Keratinocyte (primary cell): ENCODE results near the gene PLPP3. TPM values are rescaled to one million over a fixed set of nuclear protein-coding genes. Genes with fewer than 3 reads are reported as not detected.

Experiments used
- DNase-seq: peaks from one replicate; pipeline ENCODE4 v3.0.0-alpha.2; 2011; ENCODE audit warnings: low read depth, missing footprints, low spot score
- FAIRE-seq: peaks from 2 replicates; lab custom pipeline; 2011; peaks lifted over from hg19 to GRCh38; lab: Jason Lieb, UNC
- H2AFZ ChIP-seq: 2 replicates; pipeline ENCODE4 v1.6.0; 2012; ENCODE audit warnings: low read length, control low read depth, inconsistent platforms; ENCODE audit not compliant: control insufficient read depth
- H3K27ac ChIP-seq: 2 replicates; pipeline ENCODE4 v1.5.1; 2011; ENCODE audit warnings: low read length; ENCODE audit not compliant: control insufficient read depth, insufficient read depth
- H3K27me3 ChIP-seq: 3 replicates; pipeline ENCODE4 v1.6.0; 2011; ENCODE audit warnings: low read length; ENCODE audit not compliant: control insufficient read depth, insufficient read depth; ENCODE audit errors: extremely low read depth
- H3K36me3 ChIP-seq, 2 experiments: 2 replicates in 1 of 2; 3 replicates in 1 of 2; pipeline ENCODE4 v1.5.1; 2011; ENCODE audit warnings: low read length in 2 of 2, mild to moderate bottlenecking in 1 of 2; ENCODE audit not compliant: control insufficient read depth in 2 of 2, insufficient read depth in 2 of 2; ENCODE audit errors: extremely low read depth in 1 of 2
- H3K4me1 ChIP-seq: 3 replicates; pipeline ENCODE4 v1.5.1; 2011; ENCODE audit warnings: low read length; ENCODE audit not compliant: control insufficient read depth, insufficient read depth; ENCODE audit errors: extremely low read depth
- H3K4me2 ChIP-seq: 3 replicates; pipeline ENCODE4 v1.6.0; 2011; ENCODE audit warnings: low read depth, low read length; ENCODE audit not compliant: control insufficient read depth, insufficient read depth; ENCODE audit errors: extremely low read depth
- H3K4me3 ChIP-seq, 3 experiments: fragments of 200-600 bp in 1 of 3; sonication (generic) in 1 of 3; 2 replicates in 2 of 3; 3 replicates in 1 of 3; pipeline ENCODE4 v1.5.1; 2011 to 2016; ENCODE audit warnings: low read length in 3 of 3, mild to moderate bottlenecking in 3 of 3, control low read depth in 2 of 3, inconsistent platforms in 1 of 3, low read depth in 1 of 3, mixed read lengths in 1 of 3, mixed run types in 1 of 3, moderate library complexity in 1 of 3; ENCODE audit not compliant: control insufficient read depth in 2 of 3, insufficient read depth in 2 of 3; ENCODE audit errors: extremely low read depth in 1 of 3
- H3K79me2 ChIP-seq: 2 replicates; pipeline ENCODE4 v1.6.0; 2012; ENCODE audit warnings: low read length; ENCODE audit not compliant: control insufficient read depth, insufficient read depth
- H3K9ac ChIP-seq: 3 replicates; pipeline ENCODE4 v1.6.0; 2011; ENCODE audit warnings: low read length; ENCODE audit not compliant: control insufficient read depth, insufficient read depth; ENCODE audit errors: extremely low read depth
- H3K9me1 ChIP-seq: 3 replicates; pipeline ENCODE4 v1.6.0; 2011; ENCODE audit warnings: low read length; ENCODE audit not compliant: control insufficient read depth, insufficient read depth; ENCODE audit errors: extremely low read depth
- H3K9me3 ChIP-seq: 2 replicates; pipeline ENCODE4 v1.5.1; 2012; ENCODE audit warnings: low read depth, low read length; ENCODE audit not compliant: control insufficient read depth
- H4K20me1 ChIP-seq: 3 replicates; pipeline ENCODE4 v1.6.0; 2011; ENCODE audit warnings: low read length; ENCODE audit not compliant: control insufficient read depth, insufficient read depth; ENCODE audit errors: extremely low read depth
- EZH2 ChIP-seq: IDR thresholded peaks from one replicate; pipeline ENCODE4 v1.6.1; 2012; ENCODE audit warnings: inconsistent platforms, mild to moderate bottlenecking, low read length, moderate library complexity
- dilution Hi-C: fragments of 300-500 bp; cut with MboI; formaldehyde crosslinking; loops from one replicate; pipeline ENCODE4 v1.7.0; 2020; ENCODE audit warnings: low sequenced_read_pairs; ENCODE audit not compliant: extremely low pct_ligation_motif_present
- polyA plus RNA-seq, 5 experiments: library from polyadenylated mRNA; depleted of rRNA in 3 of 5; stranded (reverse) in 3 of 5; stranded (forward) in 1 of 5; unstranded in 1 of 5; fragments of >200 nt; gene quantifications; 1 replicate in 1 of 5; 2 replicates in 3 of 5; 3 replicates in 1 of 5; pipeline versions ENCODE4 v1.2.1 to v1.2.3, GENCODE V29; 2011 to 2012; ENCODE audit warnings: missing spikeins in 2 of 5, low read depth in 1 of 5, low replicate concordance in 1 of 5
- TF ChIP-seq, protein P1 (sequence below), 3 experiments: IDR thresholded peaks in 1 of 3; conservative IDR thresholded peaks in 1 of 3; optimal IDR thresholded peaks in 1 of 3; 2 replicates in 2 of 3; 3 replicates in 1 of 3; pipeline versions ENCODE3 to v1.5.1; 2011; ENCODE audit warnings: low read length in 3 of 3, mild to moderate bottlenecking in 3 of 3, moderate library complexity in 2 of 3, control low read depth in 1 of 3, inconsistent platforms in 1 of 3; ENCODE audit not compliant: insufficient read depth in 2 of 3; ENCODE audit errors: extremely low read depth in 1 of 3

PLPP3 gene
- polyA plus RNA-seq, 1 donor (not counting 4 experiments of a cell fraction or from before 2014, with no cell fraction given), result 4.0 TPM

GRCh38 chr1:56543783-56544612 is 35.4 kb downstream of the PLPP3 start:
- no peak overlapping the region for H3K4me2 ChIP-seq
- no peaks in the 10 kb centered on the region for H3K27me3 ChIP-seq
- no peak overlapping the region for H3K27ac ChIP-seq
- H2AFZ ChIP-seq, result no peak overlapping the region
- no peaks in the 10 kb centered on the region for H3K79me2 ChIP-seq
- no peak for FAIRE-seq
- dilution Hi-C loops, result no loop called here
- H3K9ac ChIP-seq, result no peak overlapping the region
- no peak overlapping the region for H3K4me3 ChIP-seq
- H4K20me1 ChIP-seq, result no peaks in the 10 kb centered on the region
- TF ChIP-seq, protein P1, sequence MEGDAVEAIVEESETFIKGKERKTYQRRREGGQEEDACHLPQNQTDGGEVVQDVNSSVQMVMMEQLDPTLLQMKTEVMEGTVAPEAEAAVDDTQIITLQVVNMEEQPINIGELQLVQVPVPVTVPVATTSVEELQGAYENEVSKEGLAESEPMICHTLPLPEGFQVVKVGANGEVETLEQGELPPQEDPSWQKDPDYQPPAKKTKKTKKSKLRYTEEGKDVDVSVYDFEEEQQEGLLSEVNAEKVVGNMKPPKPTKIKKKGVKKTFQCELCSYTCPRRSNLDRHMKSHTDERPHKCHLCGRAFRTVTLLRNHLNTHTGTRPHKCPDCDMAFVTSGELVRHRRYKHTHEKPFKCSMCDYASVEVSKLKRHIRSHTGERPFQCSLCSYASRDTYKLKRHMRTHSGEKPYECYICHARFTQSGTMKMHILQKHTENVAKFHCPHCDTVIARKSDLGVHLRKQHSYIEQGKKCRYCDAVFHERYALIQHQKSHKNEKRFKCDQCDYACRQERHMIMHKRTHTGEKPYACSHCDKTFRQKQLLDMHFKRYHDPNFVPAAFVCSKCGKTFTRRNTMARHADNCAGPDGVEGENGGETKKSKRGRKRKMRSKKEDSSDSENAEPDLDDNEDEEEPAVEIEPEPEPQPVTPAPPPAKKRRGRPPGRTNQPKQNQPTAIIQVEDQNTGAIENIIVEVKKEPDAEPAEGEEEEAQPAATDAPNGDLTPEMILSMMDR (optimal IDR thresholded peaks at IDR 0.05 in 1 of 3, IDR thresholded peaks at IDR 0.05 in 1 of 3, conservative IDR thresholded peaks at IDR 0.05 in 1 of 3; ENCODE audit: extremely low read depth in 1 of 3, insufficient read depth in 2 of 3, low read length in 3 of 3), result no peak
- no peak for TF ChIP-seq EZH2
- no peaks in the 10 kb centered on the region for H3K9me3 ChIP-seq
- peaks cover 3% of the 10 kb centered on the region for H3K4me1 ChIP-seq
- H3K36me3 ChIP-seq, result no peaks in the 10 kb centered on the region
- no peaks in the 10 kb centered on the region for H3K9me1 ChIP-seq
- DNase-seq, result no peak

GRCh38 chr1:56542651-56543050 is 36.7 kb downstream of the PLPP3 start:
- H4K20me1 ChIP-seq, result no peaks in the 10 kb centered on the region
- H3K79me2 ChIP-seq, result no peaks in the 10 kb centered on the region

More at GRCh38 chr1:56542651-56543050, 36.7 kb downstream of the PLPP3 start:
- Histone ChIP-seq H3K27me3 (no peaks in the 10 kb centered on the region), H3K4me3 (no peak overlapping the region), H3K4me2 (no peak overlapping the region), H2AFZ (no peak overlapping the region), H3K9me3 (no peaks in the 10 kb centered on the region), H3K27ac (no peak overlapping the region), H3K36me3 (no peaks in the 10 kb centered on the region), H3K4me1 (peaks cover 3% of the 10 kb centered on the region), H3K9me1 (no peaks in the 10 kb centered on the region), H3K9ac (no peak overlapping the region)
- TF ChIP-seq, protein P1 (optimal IDR thresholded peaks at IDR 0.05 in 1 of 3, IDR thresholded peaks at IDR 0.05 in 1 of 3, conservative IDR thresholded peaks at IDR 0.05 in 1 of 3; ENCODE audit: extremely low read depth in 1 of 3, insufficient read depth in 2 of 3, low read length in 3 of 3), result no peak
- TF ChIP-seq EZH2, result no peak
- FAIRE-seq (no peak), DNase-seq (no peak)
- dilution Hi-C loops, result no loop called here
